Measurements from ENCODE around the gene BRAT1.

GRCh38 chr7:2594599-2594998 lies 39.3 kb upstream of the BRAT1 start:
- TF ChIP-seq CTCF (IDR thresholded peaks at IDR 0.05; ENCODE audit: poor library complexity) (no peak), EZH2 (IDR thresholded peaks at IDR 0.05; ENCODE audit: borderline replicate concordance) (no peak)

Data from hepatocyte (in vitro differentiated cells).